Type B pancreatic cell (in vitro differentiated cells): ENCODE measurements around the gene NUDCD3. TPM values are rescaled to one million over a fixed set of nuclear protein-coding genes. Genes with fewer than 3 reads are reported as not detected.

Source experiments
- DNase-seq: peaks from one replicate; pipeline ENCODE4 v3.0.0; 2021; ENCODE audit warnings: mixed read lengths; ENCODE audit not compliant: unreplicated experiment; ENCODE audit errors: extremely low spot score
- H3K27ac Mint-ChIP-seq: 2 replicates; pipeline ENCODE4 v1.8.0; 2021; ENCODE audit warnings: mild to moderate bottlenecking, mixed read lengths
- H3K27me3 Mint-ChIP-seq: 2 replicates; pipeline ENCODE4 v1.8.0; 2021; ENCODE audit warnings: mixed read lengths
- H3K36me3 Mint-ChIP-seq: 2 replicates; pipeline ENCODE4 v1.8.0; 2021; ENCODE audit warnings: mixed read lengths
- H3K4me1 Mint-ChIP-seq: one replicate; pipeline ENCODE4 v1.8.0; 2021; ENCODE audit warnings: mixed read lengths; ENCODE audit not compliant: unreplicated experiment
- H3K4me3 Mint-ChIP-seq: 2 replicates; pipeline ENCODE4 v1.8.0; 2021; ENCODE audit warnings: mild to moderate bottlenecking, mixed read lengths
- H3K9me3 Mint-ChIP-seq: 2 replicates; pipeline ENCODE4 v1.8.0; 2021; ENCODE audit warnings: mixed read lengths
- total RNA-seq: library from RNA; stranded (reverse); gene quantifications from 2 replicates; pipeline ENCODE4 v1.2.1, GENCODE V29; 2021; ENCODE audit warnings: low replicate concordance
- TF ChIP-seq, protein P1 (sequence below): fragments of 200-600 bp; sonication (generic); conservative IDR thresholded peaks from 2 replicates; pipeline ENCODE4 v1.5.0; 2021; ENCODE audit warnings: antibody characterized with exemption, mild to moderate bottlenecking

NUDCD3 gene
- total RNA-seq, 1 donor from 2014 or later: 88.5 TPM

DNA sequence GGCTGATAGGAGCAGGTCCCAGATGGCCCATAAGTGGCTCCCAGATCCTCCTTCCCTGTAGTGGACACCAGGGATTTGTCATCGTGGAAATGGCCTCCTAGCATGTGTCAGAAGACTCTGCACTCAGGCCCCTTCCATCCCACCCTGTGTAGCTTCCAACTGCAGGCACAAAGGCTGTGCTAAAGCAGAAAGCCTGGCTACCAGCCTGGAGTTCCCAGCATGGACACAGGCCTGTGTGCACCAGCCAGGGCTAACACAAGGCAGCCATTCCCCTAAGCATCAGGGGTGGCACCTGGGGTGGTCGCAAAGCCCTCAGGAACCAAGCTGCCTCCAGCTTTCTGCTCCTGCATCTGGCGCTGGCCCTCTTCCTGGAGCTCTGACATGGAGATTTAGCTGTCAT is 160.6 kb downstream of the NUDCD3 start:
- H3K27ac Mint-ChIP-seq: no peak overlapping the region
- H3K27me3 Mint-ChIP-seq: peaks cover 42% of the 10 kb centered on the region
- TF ChIP-seq, protein P1, sequence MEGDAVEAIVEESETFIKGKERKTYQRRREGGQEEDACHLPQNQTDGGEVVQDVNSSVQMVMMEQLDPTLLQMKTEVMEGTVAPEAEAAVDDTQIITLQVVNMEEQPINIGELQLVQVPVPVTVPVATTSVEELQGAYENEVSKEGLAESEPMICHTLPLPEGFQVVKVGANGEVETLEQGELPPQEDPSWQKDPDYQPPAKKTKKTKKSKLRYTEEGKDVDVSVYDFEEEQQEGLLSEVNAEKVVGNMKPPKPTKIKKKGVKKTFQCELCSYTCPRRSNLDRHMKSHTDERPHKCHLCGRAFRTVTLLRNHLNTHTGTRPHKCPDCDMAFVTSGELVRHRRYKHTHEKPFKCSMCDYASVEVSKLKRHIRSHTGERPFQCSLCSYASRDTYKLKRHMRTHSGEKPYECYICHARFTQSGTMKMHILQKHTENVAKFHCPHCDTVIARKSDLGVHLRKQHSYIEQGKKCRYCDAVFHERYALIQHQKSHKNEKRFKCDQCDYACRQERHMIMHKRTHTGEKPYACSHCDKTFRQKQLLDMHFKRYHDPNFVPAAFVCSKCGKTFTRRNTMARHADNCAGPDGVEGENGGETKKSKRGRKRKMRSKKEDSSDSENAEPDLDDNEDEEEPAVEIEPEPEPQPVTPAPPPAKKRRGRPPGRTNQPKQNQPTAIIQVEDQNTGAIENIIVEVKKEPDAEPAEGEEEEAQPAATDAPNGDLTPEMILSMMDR: no peak
- H3K4me3 Mint-ChIP-seq: no peak overlapping the region
- H3K9me3 Mint-ChIP-seq: no peaks in the 10 kb centered on the region
- no peaks in the 10 kb centered on the region for H3K36me3 Mint-ChIP-seq
- DNase-seq: no peak
- H3K4me1 Mint-ChIP-seq: peaks cover 14% of the 10 kb centered on the region

Other genes starting within 250 kb of the NUDCD3 start
- 7.6 and 8.4 TPM in 2 replicates for gene CAMK2B, start 165.1 kb downstream of the NUDCD3 start, total RNA-seq
- 8.8 and 11.0 TPM in 2 replicates for gene NPC1L1, start 50.7 kb upstream of the NUDCD3 start, total RNA-seq
- gene DDX56, start 83.2 kb upstream of the NUDCD3 start, total RNA-seq: 86.5 and 100 TPM in 2 replicates
- 92.8 and 97.1 TPM in 2 replicates for gene TMED4, start 91.6 kb upstream of the NUDCD3 start, total RNA-seq
- gene OGDH, start 116.0 kb upstream of the NUDCD3 start, total RNA-seq: 92.8 and 122 TPM in 2 replicates